Mononuclear cell (primary cell): Measurements from ENCODE around the gene TMEM26. TPM values are rescaled to one million over a fixed set of nuclear protein-coding genes. Genes with fewer than 3 reads are reported as not detected.

Source experiments
- H3K27me3 ChIP-seq: 2 replicates; pipeline ENCODE4 v1.6.0; 2011; ENCODE audit warnings: low read length, control low read depth; ENCODE audit not compliant: insufficient read depth
- H3K4me1 ChIP-seq: 2 replicates; pipeline ENCODE4 v1.5.1; 2011; ENCODE audit warnings: mild to moderate bottlenecking, low read length, control low read depth; ENCODE audit not compliant: insufficient read depth
- H3K4me3 ChIP-seq: 2 replicates; pipeline ENCODE4 v1.5.1; 2011; ENCODE audit warnings: mild to moderate bottlenecking, low read length, moderate library complexity
- H3K9me3 ChIP-seq: 2 replicates; pipeline ENCODE4 v1.5.1; 2011; ENCODE audit warnings: low read depth, mild to moderate bottlenecking, control low read depth, low read length
- total RNA-seq: library from RNA; depleted of rRNA; stranded (reverse); fragments of >200 nt; gene quantifications from one replicate; pipeline ENCODE4 v1.2.3, GENCODE V29; 2012

Gene TMEM26
- total RNA-seq, 1 donor: not detected

GRCh38 chr10:61439058-61439609 lies 14.0 kb downstream of the TMEM26 start:
- H3K4me1 ChIP-seq: no peaks in the 10 kb centered on the region
- H3K9me3 ChIP-seq: no peaks in the 10 kb centered on the region
- H3K27me3 ChIP-seq: no peaks in the 10 kb centered on the region
- H3K4me3 ChIP-seq: no peak overlapping the region

GRCh38 chr10:61438141-61438988 lies 14.8 kb downstream of the TMEM26 start:
- no peaks in the 10 kb centered on the region for H3K9me3 ChIP-seq
- H3K27me3 ChIP-seq: no peaks in the 10 kb centered on the region
- no peaks in the 10 kb centered on the region for H3K4me1 ChIP-seq
- H3K4me3 ChIP-seq: no peak overlapping the region

- no peak overlapping the region for H3K4me3 ChIP-seq
- H3K9me3 ChIP-seq: peaks cover 19% of the 10 kb centered on the region
- H3K27me3 ChIP-seq: no peaks in the 10 kb centered on the region
- H3K4me1 ChIP-seq: no peaks in the 10 kb centered on the region
These were observed 30.0 kb downstream of the TMEM26 start for GRCh38 chr10:61423178-61423577.

GRCh38 chr10:61417661-61418060 lies 35.5 kb downstream of the TMEM26 start:
- no peak overlapping the region for H3K4me3 ChIP-seq
- H3K27me3 ChIP-seq: peaks cover 4% of the 10 kb centered on the region
- no peaks in the 10 kb centered on the region for H3K4me1 ChIP-seq
- peaks cover 8% of the 10 kb centered on the region for H3K9me3 ChIP-seq

GRCh38 chr10:61415824-61416223 lies 37.4 kb downstream of the TMEM26 start:
- Histone ChIP-seq H3K9me3 (peaks cover under 1% of the 10 kb centered on the region), H3K4me3 (no peak overlapping the region), H3K27me3 (peaks cover 8% of the 10 kb centered on the region), H3K4me1 (no peaks in the 10 kb centered on the region)

- peaks cover 5% of the 10 kb centered on the region for H3K27me3 ChIP-seq
- no peaks in the 10 kb centered on the region for H3K4me1 ChIP-seq
- no peak overlapping the region for H3K4me3 ChIP-seq
- no peaks in the 10 kb centered on the region for H3K9me3 ChIP-seq
These were observed 41.5 kb downstream of the TMEM26 start for GRCh38 chr10:61411706-61412105.

- Histone ChIP-seq H3K9me3 (no peaks in the 10 kb centered on the region), H3K27me3 (peaks cover 5% of the 10 kb centered on the region), H3K4me1 (no peaks in the 10 kb centered on the region), H3K4me3 (no peak overlapping the region)
These were observed 42.7 kb downstream of the TMEM26 start for GRCh38 chr10:61410353-61411070.

GRCh38 chr10:61409157-61409556 lies 44.0 kb downstream of the TMEM26 start:
- H3K4me3 ChIP-seq: no peak overlapping the region
- no peaks in the 10 kb centered on the region for H3K4me1 ChIP-seq
- H3K27me3 ChIP-seq: peaks cover 5% of the 10 kb centered on the region
- H3K9me3 ChIP-seq: no peaks in the 10 kb centered on the region

- H3K9me3 ChIP-seq: no peaks in the 10 kb centered on the region
- H3K4me1 ChIP-seq: no peaks in the 10 kb centered on the region
- no peak overlapping the region for H3K4me3 ChIP-seq
- H3K27me3 ChIP-seq: peaks cover 5% of the 10 kb centered on the region
These were observed 45.1 kb downstream of the TMEM26 start for GRCh38 chr10:61408105-61408504.

GRCh38 chr10:61406736-61407135 lies 46.4 kb downstream of the TMEM26 start:
- Histone ChIP-seq H3K4me3 (no peak overlapping the region), H3K4me1 (no peaks in the 10 kb centered on the region), H3K9me3 (no peaks in the 10 kb centered on the region), H3K27me3 (no peaks in the 10 kb centered on the region)

GRCh38 chr10:61406242-61406641 lies 46.9 kb downstream of the TMEM26 start:
- H3K4me3 ChIP-seq: no peak overlapping the region
- H3K4me1 ChIP-seq: no peaks in the 10 kb centered on the region
- H3K9me3 ChIP-seq: no peaks in the 10 kb centered on the region
- H3K27me3 ChIP-seq: no peaks in the 10 kb centered on the region

- Histone ChIP-seq H3K4me1 (no peaks in the 10 kb centered on the region), H3K27me3 (no peaks in the 10 kb centered on the region), H3K4me3 (no peak overlapping the region), H3K9me3 (no peaks in the 10 kb centered on the region)
These were observed 48.4 kb downstream of the TMEM26 start for GRCh38 chr10:61404751-61405150.

- no peaks in the 10 kb centered on the region for H3K27me3 ChIP-seq
- H3K4me1 ChIP-seq: peaks cover 12% of the 10 kb centered on the region
- H3K4me3 ChIP-seq: no peak overlapping the region
- no peaks in the 10 kb centered on the region for H3K9me3 ChIP-seq
These were observed 52.7 kb downstream of the TMEM26 start for GRCh38 chr10:61400524-61400923.

GRCh38 chr10:61399406-61399805 lies 53.8 kb downstream of the TMEM26 start:
- no peaks in the 10 kb centered on the region for H3K27me3 ChIP-seq
- H3K4me3 ChIP-seq: no peak overlapping the region
- H3K9me3 ChIP-seq: no peaks in the 10 kb centered on the region
- peaks cover 12% of the 10 kb centered on the region for H3K4me1 ChIP-seq

GRCh38 chr10:61398366-61399129 lies 54.6 kb downstream of the TMEM26 start:
- H3K27me3 ChIP-seq: no peaks in the 10 kb centered on the region
- H3K4me3 ChIP-seq: no peak overlapping the region
- peaks cover 12% of the 10 kb centered on the region for H3K4me1 ChIP-seq
- H3K9me3 ChIP-seq: no peaks in the 10 kb centered on the region
